Hematopoietic multipotent progenitor cell treated with erythropoietin and hydrocortisone succinate and interleukin-3 and kit ligand, for 8 days (in vitro differentiated cells): ENCODE data around the gene RGS2.

Experiments
- DNase-seq: peaks from one replicate; pipeline ENCODE4 v3.0.0-alpha.2; 2015

Gene RGS2

GRCh38 chr1:192797143-192797542 lies 11.7 kb upstream of the RGS2 start:
- no peak for DNase-seq

GRCh38 chr1:192797891-192798290 lies 10.9 kb upstream of the RGS2 start:
- no peak for DNase-seq

GRCh38 chr1:192801451-192801850 lies 7.4 kb upstream of the RGS2 start:
- no peak for DNase-seq

GRCh38 chr1:192802406-192802805 lies 6.4 kb upstream of the RGS2 start:
- DNase-seq: no peak

GRCh38 chr1:192803501-192803900 lies 5.3 kb upstream of the RGS2 start:
- DNase-seq: no peak

- peak; percentile 74 for DNase-seq
Observed at GRCh38 chr1:192805832-192806323, 3.0 kb upstream of the RGS2 start.

- DNase-seq: no peak
Observed at GRCh38 chr1:192807211-192808162, 1.4 kb upstream of the RGS2 start.

GRCh38 chr1:192808163-192808517 lies 699 bp upstream of the RGS2 start:
- no peak for DNase-seq

- peak; percentile 54 for DNase-seq
Observed at GRCh38 chr1:192809307-192810252, 741 bp downstream of the RGS2 start.

- peak; percentile 17 for DNase-seq
Observed at GRCh38 chr1:192810253-192810880, 1.5 kb downstream of the RGS2 start.

GRCh38 chr1:192811006-192811405 lies 2.2 kb downstream of the RGS2 start:
- DNase-seq: no peak

GRCh38 chr1:192811594-192812239 lies 2.9 kb downstream of the RGS2 start:
- DNase-seq: no peak

- DNase-seq: no peak
Observed at GRCh38 chr1:192812420-192813209, 3.8 kb downstream of the RGS2 start.

GRCh38 chr1:192814805-192815204 lies 6.0 kb downstream of the RGS2 start:
- DNase-seq: no peak

- DNase-seq: no peak
Observed at GRCh38 chr1:192817246-192817645, 8.4 kb downstream of the RGS2 start.

GRCh38 chr1:192821296-192821695 lies 12.5 kb downstream of the RGS2 start:
- DNase-seq: no peak

GRCh38 chr1:192824511-192824910 lies 15.7 kb downstream of the RGS2 start:
- DNase-seq: no peak

GRCh38 chr1:192826791-192827546 lies 18.1 kb downstream of the RGS2 start:
- DNase-seq: no peak

- DNase-seq: no peak
Observed at GRCh38 chr1:192830595-192831246, 21.9 kb downstream of the RGS2 start.

GRCh38 chr1:192831706-192832355 lies 23.0 kb downstream of the RGS2 start:
- DNase-seq: no peak
